ENCODE data around the gene ZNF526.
"Not testable (repeated sequence)": the region's sequence is repeated elsewhere in the genome, so short reads cannot be mapped to it uniquely, and the experiment has no call there.

ZNF526 gene

GRCh38 chr19:42248270-42249148 is 28.4 kb downstream of the ZNF526 start:
- no peak for DNase-seq

GRCh38 chr19:42249149-42249750 is 29.1 kb downstream of the ZNF526 start:
- DNase-seq = no peak

DNA sequence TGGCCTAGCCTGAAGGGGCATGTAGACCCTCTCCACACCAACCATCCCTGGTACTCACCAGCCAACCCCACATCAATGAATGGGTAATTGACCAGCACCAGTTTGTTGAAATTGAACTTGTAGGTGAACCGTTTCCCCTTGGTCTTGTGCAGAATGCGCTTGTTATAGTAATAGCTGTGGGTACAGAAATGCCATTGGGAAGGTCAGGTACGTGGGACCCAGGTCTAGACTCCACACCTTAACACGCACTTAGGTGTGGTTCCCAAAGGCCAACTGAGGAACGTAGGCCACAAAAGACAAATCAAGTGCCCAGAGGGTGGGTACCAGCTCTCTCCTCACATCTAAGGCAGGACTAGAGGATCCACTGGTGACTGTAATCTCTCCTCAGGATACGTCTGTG is 29.7 kb downstream of the ZNF526 start:
- DNase-seq = no peak

- no peak for DNase-seq
Observed at GRCh38 chr19:42250183-42250665, 30.1 kb downstream of the ZNF526 start.

DNA sequence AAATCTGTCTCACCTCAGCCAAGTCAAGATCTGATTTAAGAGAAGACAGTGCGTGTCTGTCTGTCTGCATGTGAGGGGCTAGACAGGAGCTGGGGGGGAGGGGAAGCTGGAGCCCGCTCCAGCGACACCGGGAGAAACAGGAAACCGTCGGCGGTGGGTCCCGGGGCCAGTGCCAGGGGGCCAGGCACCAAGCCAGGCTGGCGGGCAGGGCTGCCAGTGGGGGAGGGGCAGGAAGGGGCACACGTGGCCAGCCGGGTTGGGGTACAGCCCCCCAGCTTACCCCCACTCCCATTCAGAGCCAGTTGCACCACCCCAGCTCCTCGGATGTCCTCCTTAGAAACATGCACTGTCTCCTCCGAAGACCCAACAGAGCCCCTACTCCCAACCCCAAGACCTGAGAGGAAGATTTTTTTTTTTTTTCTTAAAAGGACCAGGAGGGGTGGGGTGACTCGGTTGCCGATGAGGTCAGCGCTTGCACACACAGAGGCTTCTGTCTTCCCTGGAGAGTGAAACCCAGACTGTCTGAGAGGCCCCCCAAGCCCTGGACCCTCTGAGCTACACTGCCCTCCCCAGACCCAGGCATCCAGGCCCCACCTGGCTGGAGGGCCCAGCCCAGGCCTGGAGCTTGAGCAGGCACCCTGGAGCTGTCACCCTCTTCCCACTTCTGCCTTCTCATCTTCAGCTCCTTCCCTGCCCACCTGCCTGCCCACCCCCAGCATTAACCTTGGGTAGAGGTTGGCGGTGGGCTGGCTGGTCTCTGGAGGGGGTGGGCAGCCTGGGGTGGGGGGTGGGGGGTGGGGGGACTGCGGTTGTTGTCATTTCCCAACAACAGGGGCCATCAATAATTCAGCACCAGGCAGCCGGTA is 30.8 kb downstream of the ZNF526 start:
- no peak for DNase-seq

DNA sequence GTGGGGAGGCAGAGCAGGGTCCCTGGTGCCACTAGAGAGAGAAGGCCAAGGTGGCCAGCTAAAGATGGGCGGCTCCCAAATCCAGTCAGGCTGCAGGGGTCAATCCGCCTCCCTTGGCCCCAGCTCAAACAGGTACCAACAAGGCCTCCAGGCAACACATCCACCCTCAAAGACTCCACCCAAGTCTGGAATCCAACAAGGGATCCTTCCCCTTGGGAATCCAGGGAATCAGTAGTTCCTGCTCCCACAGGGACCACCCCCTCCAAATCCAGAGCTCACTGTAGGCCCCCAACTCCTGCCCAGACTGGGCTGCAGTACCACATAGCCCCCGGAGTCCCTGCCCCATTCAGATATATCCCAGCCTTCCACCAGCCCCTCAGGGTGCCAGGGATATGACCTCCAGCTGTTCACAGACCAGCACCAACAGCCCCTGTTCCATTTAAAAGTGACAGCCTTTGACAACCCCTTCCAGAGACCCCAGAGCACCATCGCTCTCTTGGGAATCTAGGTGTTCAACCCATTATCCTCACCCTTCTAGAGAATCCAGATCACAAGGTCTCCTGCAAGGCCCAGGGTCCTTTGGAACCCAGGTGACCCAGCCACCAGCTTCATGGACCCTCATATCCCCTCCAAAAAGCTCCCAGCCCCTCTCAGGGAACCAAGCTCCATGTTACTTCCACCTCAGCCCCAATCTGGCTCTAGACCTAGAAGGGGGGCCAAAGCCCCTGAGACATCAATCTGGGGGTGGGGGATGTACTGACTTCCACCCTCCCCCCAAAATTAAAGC is 31.7 kb downstream of the ZNF526 start:
- DNase-seq = no peak

DNA sequence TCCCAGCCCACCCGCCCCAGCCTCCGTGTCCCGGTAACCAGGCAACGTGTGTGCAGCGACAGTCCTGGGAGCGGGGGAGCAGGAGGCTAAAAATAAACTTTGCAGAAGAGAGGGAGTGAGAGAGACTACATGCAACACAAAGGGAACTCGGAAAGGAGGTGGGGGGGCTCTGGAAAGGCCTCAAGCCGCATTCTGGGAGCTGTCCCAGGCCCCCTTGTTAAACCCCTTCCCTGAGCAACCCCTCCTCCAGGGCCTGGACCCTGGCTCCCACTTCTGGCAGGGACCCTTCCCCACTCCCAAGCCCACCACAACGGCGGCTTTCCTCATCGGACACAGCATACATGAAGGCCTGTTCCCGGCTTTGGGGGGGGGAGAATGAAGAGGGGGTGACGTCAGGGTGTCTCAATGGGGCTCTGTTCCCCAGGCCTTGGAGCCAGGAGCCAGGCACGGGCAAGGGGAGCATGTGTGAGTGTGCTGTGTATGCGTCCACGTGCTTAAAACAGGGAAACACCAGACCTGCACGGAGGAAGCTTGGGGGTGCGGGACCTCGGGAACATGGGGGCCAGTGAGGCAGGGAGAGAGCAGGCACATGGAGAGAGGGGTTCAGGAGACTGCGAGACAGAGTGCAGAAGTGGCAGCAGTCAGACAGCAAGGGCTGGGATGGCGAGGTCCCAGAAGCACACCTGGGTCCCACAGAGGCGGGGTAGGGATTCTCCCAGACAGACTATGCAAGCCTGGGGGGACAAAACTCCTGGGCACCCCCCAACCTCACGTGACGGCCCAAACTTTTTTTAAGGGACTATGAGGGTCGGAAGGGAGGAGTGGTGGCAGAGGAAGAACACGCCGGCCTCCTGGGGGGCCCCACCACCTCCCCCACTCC is 32.5 kb downstream of the ZNF526 start:
- DNase-seq = no peak

DNA sequence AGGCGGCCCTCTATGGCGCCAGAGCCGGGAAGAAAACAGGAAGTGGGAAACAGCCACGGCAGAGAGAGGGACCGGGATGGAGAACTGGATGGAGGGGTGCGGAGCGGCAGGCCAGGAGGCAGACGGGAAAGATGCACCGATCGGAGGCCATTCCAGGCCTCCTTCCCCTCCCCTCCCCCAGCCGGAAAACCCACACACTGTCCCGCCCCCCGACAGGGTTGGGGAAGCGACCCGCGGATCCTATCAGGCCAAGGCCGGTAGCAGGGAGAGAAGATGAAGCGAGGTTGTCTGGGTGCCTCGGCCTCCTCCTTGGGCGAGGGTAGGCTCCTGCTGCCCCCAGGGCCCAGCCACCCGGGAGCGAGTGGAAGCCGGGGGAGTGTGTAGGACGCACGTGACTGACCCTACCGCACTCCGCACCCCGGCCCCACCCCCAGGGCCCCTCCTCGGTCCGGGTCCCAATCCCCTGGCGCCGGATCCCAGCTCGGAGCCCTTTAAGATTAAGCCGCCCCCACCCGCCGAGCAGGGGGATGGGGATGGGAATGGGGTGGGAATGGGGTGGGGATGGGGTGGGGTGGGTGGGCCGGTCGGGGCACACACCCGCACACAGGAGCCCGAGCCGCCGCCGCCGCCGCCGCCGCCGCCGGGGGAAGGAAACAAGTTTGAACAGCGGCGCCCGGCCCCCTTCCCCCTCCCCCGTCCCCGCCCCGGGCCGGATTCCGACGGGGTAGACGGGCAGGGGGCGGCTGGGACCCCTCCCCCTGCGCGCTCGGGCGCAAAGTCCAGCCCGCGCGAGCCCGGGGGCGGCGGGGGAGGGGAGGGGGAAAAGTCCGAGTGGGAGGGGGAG is 33.4 kb downstream of the ZNF526 start:
- DNase-seq = peak; percentile 48

DNA sequence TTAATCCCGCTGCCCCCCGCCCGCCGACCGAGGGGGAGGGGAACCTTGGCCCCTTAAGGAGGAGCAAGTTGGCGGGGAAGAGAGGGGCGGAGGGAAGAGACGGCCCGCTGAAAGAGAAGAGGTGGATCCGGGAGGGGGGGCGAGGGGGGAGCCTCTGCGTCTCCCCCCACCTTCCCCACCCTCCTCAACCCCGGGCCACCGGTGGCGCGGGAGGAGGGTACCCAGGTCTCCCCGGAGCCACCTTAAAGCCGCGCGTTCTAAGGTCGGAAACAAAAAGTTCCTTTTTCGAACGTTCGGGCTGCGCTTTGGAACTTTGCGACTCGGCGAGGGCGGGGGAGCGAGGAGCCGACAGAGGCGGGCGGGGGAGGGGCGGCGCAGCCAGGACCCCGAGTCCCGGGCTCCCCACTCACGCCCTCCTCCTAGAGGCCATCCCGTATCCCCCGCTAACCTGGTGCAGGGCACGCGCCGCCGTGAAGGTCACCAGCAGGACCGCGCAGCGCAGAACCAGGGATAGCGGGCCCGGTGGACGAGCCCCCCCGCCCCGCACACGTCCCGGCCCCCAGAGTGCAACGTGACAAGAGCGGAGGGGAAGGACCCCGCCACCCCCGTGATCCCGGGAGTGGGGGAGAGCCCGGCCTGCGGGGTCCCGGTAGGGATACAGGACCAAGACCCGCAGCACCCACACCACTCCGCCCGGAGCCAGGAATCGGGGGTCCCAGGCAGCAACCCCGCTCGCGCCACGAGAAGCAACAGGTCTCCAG is 34.2 kb downstream of the ZNF526 start:
- peak; percentile 48 for DNase-seq

GRCh38 chr19:42254850-42255765 is 35.0 kb downstream of the ZNF526 start, which contains the start of gene ERF:
TSS of gene ERF (minus strand) at chr19:42255128. CDS start at chr19:42254999, 129 bp downstream.
- DNase-seq = peak; percentile 83

- peak; percentile 58 for DNase-seq
Observed at GRCh38 chr19:42255766-42256745, 35.9 kb downstream of the ZNF526 start.

- DNase-seq = not testable (repeated sequence)
Observed at GRCh38 chr19:42257842-42258241, 37.7 kb downstream of the ZNF526 start.

DNA sequence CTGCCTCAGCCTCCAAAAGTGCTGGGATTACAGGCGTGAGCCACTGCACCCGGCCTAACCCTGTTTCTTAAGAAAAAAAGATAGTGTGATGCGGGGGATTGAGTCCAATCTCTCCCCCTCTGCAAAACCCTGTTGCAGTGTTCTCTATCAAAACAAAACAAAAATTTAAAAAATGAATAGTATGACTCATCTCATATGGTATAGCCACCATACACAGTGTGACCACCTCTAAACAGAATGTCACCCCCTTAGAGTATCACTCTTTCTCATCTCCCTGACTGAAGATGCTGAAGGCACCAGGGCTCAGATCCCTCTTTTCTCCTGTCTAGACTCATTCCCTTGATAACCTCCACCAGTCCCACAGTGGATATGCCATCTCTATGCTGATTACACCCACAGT is 41.7 kb downstream of the ZNF526 start:
- no peak for DNase-seq

DNA sequence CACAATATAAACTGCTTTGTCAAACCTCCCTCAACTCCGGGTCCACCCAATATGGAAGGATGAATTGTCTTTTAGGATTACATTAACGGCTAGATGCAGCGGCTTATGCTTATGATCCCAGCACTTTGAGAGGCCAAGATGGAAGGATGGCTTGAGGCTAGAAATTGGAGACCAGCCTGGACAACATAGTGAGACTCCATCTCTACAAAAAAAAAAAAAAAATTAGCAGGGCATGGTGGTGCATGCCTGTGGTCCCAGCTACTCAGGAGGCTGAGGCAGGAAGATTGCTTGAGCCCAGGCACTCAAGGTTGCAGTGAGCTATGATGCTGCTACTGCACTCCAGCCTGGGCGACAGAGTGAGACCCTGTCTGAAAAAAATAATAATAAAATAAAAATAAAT is 46.0 kb downstream of the ZNF526 start:
- DNase-seq = not testable (repeated sequence)

- DNase-seq = not testable (repeated sequence)
Observed at GRCh38 chr19:42266928-42267603, 47.0 kb downstream of the ZNF526 start.

DNA sequence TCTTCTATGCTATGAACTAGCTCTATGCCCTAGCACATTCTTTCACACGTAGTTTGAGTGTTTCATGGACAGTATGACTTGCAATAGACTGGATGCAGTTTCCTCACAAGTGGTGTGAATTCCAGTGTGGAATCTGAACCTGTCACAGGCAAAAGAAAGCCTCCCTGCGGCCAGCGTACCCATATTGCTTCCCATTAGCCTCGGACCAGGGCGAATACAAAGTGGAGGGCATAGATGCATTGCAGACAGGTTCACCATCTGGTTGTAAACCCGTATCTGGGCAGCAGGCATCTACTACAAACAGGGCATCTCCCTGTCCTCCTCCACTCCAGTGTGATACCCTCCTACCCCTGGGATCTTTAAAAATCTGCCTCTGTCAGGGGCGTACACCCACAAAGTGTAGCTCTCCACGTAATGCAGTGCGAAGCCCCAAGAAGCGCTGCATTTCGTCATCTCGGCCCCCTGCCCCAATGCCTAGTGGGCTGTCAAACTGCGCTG is 47.6 kb downstream of the ZNF526 start:
- DNase-seq = no peak

Measured in NCI-H226 (cell line).